C4-2B (cell line): ENCODE data around the gene GDF7.

Source experiments
- ZFX ChIP-seq: fragments of 450-650 bp; IDR thresholded peaks from 2 replicates; pipeline ENCODE4 v1.6.1; 2017
- TF ChIP-seq, protein P1 (sequence below): fragments of 450-650 bp; conservative IDR thresholded peaks from 2 replicates; pipeline ENCODE4 v1.5.1; 2017; ENCODE audit warnings: mild to moderate bottlenecking

DNA sequence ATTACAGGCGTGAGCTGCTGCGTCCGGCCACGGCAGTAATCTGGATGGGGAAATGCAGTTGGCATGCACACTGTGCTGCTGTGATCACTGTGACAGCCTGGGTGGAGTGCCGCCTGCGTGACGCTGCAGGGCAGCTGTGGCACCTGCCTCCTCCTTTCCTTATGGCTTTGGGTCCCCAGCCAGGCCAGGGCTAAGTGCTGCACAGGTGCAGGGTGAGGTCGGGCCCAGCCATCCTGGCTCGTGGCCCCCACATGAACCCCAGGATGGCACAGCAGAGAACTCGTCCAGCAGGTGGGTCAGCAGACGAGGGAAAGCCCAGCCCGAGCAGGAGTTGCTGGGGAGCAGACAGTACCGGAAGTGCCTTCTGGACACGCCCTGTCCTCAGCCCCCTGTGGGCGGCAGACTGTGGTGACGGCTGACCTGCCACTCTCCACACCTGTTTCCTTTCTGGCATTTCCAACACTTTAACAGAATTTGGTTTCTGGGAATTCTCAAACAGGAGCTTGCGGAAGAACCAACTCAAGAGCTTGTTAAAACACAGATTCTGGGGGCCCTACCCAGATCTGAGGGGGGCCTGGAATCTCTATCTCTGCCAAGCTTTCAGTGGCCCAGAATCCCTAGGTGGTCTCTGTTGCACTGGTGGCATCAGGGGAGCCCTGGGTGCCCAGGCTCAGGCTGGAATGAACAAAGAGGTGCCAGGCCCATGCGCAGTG lies 33.0 kb upstream of the GDF7 start:
- TF ChIP-seq, protein P1, sequence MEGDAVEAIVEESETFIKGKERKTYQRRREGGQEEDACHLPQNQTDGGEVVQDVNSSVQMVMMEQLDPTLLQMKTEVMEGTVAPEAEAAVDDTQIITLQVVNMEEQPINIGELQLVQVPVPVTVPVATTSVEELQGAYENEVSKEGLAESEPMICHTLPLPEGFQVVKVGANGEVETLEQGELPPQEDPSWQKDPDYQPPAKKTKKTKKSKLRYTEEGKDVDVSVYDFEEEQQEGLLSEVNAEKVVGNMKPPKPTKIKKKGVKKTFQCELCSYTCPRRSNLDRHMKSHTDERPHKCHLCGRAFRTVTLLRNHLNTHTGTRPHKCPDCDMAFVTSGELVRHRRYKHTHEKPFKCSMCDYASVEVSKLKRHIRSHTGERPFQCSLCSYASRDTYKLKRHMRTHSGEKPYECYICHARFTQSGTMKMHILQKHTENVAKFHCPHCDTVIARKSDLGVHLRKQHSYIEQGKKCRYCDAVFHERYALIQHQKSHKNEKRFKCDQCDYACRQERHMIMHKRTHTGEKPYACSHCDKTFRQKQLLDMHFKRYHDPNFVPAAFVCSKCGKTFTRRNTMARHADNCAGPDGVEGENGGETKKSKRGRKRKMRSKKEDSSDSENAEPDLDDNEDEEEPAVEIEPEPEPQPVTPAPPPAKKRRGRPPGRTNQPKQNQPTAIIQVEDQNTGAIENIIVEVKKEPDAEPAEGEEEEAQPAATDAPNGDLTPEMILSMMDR = no peak
- no peak for TF ChIP-seq ZFX
